Stimulated activated CD4-positive, alpha-beta T cell treated with anti-CD3 and anti-CD28 coated beads, Interleukin-1b, Interleukin-23, amount 100 ng/mL, for 24 hours (primary cell): Measurements from ENCODE around the gene SMAD6.

Source experiments
- DNase-seq, 4 experiments: peaks; one replicate each; pipeline ENCODE4 v3.0.0-alpha.2; 2020; ENCODE audit warnings: low read depth in 4 of 4, low spot score in 1 of 4

The SMAD6 gene

GRCh38 chr15:66739287-66739686, 37.3 kb downstream of the SMAD6 start:
- no peak for DNase-seq

GRCh38 chr15:66740802-66741201, 38.8 kb downstream of the SMAD6 start:
- DNase-seq, result no peak

DNA sequence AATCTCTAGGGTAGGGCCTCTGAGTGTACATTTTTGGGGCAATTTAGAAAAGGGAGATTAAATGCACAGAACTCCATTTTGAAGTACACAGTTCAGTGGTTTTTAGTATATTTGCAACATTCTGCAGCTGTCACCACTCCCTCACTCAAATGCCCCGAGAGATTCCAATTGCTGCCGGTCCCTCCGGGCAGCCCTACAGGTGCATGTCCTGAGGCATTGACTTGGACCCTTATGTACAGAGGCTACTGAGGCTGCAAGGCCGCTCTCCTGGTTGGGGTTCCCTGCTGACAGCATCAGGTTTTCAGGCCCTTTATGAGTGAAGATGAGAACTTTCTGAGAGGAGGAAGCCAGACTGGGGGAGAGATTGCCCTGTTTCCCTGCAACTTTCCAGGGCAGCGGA, 39.6 kb downstream of the SMAD6 start:
- no peak for DNase-seq

- DNase-seq, result no peak
Measured at GRCh38 chr15:66742286-66742685, 40.2 kb downstream of the SMAD6 start.

DNA sequence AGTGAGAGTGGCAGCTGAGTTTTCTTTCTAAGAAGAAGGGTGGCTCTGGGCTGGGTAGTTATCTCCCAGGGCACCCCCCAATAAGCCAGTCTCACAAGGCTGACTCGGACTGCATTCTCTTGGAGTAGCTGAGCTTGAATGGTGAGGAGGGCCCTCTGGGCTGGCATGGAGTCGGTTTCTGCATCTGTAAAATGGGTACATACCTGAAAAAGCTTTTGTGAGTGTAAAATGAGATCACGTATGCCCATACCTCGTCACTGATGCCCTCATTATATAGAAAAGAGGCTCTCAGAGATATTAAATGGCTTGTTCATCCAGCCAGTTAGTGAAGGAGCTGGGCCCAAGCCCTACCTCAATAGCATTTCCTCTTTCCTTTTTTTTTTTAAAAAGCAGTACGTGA, 41.2 kb downstream of the SMAD6 start:
- no peak for DNase-seq

DNA sequence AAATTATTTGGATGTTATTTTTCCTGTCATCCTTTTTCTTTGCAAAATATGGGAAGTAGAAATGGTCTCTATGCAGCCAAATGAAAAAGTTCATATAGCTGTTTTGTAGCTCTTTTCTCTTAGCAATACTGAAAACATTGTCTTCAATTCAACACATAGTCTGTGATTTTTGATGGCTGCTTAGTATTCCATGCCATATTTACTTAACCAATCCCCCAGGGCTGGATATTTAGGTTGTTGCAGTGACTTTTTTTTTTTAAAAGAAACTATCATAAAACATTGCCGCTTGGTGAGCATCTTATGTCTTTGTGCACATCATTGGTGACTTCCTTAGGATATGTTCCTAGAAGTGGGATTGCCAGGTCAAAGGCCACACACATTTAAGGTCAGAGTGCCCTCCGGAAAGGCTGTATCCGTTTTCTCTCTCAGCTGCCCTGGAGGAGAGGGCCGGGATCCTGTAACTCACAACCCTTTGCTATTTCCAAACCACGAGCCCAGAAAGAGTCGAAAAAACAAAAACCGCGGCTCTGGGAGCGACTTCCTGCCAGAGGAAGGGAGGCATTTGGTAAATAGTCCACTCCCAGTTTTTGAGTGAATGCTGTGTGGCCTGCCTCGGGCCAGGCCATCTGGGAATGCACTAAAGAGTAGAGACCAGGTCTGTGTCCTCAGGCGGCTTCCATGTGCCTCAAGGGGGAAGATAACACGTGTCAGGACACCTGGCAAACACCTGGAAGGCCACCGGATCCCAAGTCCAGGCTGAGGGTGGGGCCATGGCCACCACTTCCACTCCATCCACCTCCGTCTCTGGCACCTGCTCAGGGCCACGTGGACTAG, 41.9 kb downstream of the SMAD6 start:
- DNase-seq, result no peak

DNA sequence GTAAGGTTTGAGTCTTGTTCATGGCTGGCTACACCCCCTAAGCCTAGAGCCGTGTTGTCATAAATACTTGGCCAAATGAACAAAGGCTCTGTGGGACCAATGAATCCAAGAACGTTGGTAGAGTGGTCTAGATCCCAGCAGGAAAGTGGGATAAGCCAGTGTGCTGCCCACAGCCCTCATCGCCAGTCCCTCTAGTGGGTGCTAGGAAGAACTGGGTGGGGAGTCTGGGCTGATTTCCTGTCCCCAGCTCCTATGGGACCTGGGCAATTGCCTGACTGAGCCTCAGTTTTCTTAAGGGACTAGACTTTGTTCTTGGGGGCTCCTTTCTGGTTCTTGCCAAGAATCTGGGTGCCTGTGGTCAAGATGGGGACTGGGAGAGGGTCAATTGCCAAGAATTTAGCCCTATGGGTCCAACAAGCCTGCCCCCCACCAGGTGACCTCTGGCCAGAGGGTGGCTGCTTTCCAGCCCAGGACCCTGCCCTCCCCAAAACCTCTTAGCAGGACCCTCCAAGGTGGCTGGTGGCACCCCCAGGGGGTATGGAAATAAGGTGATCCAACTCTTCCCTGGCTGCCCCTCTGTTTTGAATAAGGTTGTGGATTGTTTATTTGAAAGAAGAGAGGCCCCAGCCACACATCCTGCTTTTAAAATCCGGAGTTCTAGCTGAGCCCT, 42.7 kb downstream of the SMAD6 start:
- DNase-seq, result no peak

GRCh38 chr15:66745530-66746230, 43.6 kb downstream of the SMAD6 start:
- no peak for DNase-seq

DNA sequence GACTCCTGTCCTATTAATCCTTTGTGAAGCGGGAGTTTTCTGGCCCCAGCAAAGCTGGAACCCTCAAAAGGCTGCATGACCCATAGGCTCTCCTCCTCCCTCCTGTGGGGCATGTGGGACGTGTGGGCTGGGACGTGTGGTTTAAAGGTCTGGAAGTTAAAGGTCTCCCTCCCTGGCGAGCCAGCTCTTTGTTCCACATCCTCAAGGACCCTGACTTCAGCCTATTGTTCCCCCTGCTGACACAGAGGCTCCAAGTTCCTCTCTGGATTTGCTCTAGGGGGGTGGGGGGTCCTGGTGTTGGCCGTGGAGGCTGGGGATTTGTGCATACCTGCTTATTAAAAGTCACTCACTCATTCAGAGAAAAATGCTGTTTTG, 44.2 kb downstream of the SMAD6 start:
- no peak for DNase-seq

DNA sequence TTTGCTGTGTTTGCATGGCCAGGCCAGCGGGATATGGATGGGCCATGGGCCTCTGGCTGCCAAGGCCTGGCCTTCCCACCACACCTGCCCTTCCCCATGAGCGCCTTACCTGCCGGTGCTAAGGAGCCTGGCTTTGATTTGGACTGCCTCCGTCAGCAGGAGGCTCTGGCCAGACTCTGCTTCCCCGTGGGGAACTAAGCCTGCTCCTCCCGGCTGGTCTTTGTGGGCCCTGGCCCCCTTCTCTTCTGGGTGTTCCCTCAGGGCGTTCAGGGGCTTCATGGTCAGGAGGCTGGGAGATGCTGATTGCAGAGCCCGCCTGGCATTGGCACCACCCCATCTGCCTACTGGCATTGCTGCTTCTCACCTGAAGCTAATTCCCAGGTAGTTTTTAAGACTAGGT, 45.2 kb downstream of the SMAD6 start:
- no peak for DNase-seq

DNA sequence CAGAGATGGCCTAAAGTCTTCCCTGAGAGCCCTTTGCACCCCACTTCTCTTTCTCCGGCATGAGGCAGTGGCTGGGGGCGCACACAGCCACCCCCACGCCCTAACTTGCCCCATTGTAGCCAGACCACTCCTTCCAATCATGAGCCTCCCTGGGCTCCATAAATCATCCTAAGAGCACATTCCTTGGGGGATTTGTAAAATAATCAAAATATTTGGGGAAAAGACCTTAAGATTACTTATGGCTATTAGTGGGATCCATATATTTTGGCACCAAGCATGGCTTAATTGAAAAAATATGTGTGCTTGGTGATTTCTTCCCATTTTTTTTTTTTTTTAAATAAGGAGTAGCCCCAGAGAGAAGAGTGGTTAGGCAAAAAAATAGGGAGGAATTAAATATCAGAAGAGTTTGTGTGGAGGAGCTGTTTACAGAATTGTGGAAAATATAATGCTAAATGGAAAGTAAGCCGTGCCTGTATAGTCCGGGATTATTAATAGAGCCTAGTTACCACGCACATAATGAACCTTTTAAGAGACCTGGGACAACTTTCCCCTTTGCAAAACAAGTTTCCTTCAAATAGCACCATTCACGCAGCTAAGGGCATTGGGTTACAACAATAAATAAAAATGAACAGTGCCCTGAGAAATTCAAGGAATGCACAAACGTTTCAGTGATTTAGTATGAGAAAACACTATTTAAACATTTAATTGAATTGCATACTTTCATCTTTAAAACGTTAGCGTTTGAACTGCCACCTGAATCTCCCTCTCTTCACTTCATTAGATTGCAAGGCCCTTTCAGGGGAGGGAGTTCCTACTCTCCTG, 46.1 kb downstream of the SMAD6 start:
- DNase-seq, result no peak

- no peak for DNase-seq
Measured at GRCh38 chr15:66748708-66749035, 46.6 kb downstream of the SMAD6 start.

GRCh38 chr15:66749841-66750575, 48.0 kb downstream of the SMAD6 start:
- no peak for DNase-seq

GRCh38 chr15:66750609-66751008, 48.6 kb downstream of the SMAD6 start:
- DNase-seq, result no peak

GRCh38 chr15:66751579-66751978, 49.5 kb downstream of the SMAD6 start:
- no peak for DNase-seq

- DNase-seq, result no peak
Measured at GRCh38 chr15:66752078-66752477, 50.0 kb downstream of the SMAD6 start.

- no peak for DNase-seq
Measured at GRCh38 chr15:66753687-66754377, 51.8 kb downstream of the SMAD6 start.

DNA sequence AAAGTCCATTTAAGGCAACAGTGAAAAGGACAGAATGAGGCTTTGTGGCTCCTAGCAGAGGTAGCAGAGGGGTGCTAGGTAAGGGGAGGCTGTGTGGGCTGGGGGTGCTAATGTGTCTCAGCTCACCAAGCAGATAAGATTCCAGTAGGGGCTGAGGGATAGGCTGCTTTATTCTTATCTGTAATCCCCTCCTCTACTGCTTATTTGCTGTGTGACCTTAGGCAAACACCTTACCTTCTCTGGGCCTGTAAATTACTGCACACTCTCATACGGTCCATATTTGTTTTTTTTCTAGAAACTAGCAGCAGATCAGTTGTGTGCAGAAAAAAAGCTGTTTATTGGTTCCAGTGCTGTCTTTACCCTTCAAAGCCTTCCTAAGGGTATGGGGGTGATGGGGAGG, 52.8 kb downstream of the SMAD6 start:
- no peak for DNase-seq

- DNase-seq, result no peak
Measured at GRCh38 chr15:66755298-66756068, 53.4 kb downstream of the SMAD6 start.
